T47D (cell line): Measurements from ENCODE around the gene MAPK8.
"Not testable (repeated sequence)": the region's sequence is repeated elsewhere in the genome, so short reads cannot be mapped to it uniquely, and the experiment has no call there.

Experiments
- DNase-seq, 2 experiments: peaks; one replicate each; pipeline versions ENCODE4 v3.0.0 to v3.0.0-alpha.2; 2011 to 2012; ENCODE audit warnings: low read depth in 1 of 2, low spot score in 1 of 2
- JUND ChIP-seq: IDR thresholded peaks from 2 replicates; pipeline ENCODE4 v1.6.1; 2012; ENCODE audit warnings: low read depth
- in situ Hi-C: cut with HindIII; loops from 2 replicates; pipeline ENCODE4 v1.10.0; 2016; ENCODE audit warnings: low sequenced_read_pairs, low pct_unique_long_range_greater_than_20kb

Gene MAPK8

DNA sequence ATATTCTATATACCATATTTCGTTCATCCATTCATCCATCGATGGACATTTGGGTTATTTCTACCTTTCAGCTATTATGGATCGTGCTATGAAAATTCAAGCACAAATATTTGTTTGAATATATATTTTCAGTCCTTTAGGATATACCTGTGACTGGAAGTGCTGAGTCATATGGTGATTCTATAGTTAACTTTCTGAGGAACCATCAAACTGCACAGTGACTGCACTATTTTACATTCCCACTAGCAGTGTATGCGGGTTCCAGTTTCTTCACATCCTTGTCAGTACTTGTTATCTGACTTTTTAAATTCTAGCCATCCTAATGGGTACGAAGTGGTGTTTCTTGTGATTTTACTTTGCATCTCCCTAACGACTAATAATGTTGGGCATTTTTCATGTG is 104.0 kb downstream of the MAPK8 start:
- DNase-seq, result no peak
- TF ChIP-seq JUND, result no peak
- in situ Hi-C loops, result no loop called here

DNA sequence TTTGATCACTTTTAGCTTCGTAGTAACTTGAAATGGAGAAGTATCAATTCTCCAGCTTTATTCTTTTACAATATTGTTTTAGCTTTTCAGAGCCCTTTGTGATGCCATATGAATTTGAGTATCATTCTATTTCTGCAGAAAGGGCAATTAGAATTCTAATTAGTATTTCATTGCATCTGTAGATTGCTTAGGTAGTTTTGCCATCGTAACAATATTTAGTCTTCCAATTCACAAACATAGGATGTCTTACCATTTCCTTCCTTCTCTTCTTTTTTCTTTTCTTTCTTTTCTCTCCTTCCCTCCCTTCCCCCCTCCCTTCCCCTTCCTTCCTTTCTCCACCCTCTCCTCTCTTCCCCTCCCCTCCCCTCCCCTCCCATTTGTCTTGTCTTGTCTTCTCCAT is 105.0 kb downstream of the MAPK8 start:
- in situ Hi-C loops, result no loop called here
- DNase-seq, result no peak
- no peak for TF ChIP-seq JUND

DNA sequence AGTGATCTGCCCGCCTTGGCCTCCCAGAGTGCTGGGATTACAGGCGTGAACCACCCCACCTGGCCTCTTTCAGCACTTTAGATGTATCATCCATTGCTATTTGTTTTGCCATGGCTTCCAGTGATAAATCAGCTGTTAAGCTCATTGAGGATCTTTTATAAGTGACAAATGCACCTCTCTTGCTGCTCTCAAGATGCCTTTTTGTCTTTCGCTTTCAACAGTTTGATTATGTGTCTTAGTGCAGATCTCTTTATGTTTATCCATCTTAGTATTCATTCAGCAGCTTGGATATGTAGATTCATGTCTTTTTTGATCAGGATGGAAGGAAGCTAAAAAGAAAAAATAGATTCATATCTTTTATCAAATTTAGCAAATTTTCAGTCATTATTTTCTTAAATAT is 105.6 kb downstream of the MAPK8 start:
- in situ Hi-C loops, result no loop called here
- DNase-seq, result no peak
- no peak for TF ChIP-seq JUND

DNA sequence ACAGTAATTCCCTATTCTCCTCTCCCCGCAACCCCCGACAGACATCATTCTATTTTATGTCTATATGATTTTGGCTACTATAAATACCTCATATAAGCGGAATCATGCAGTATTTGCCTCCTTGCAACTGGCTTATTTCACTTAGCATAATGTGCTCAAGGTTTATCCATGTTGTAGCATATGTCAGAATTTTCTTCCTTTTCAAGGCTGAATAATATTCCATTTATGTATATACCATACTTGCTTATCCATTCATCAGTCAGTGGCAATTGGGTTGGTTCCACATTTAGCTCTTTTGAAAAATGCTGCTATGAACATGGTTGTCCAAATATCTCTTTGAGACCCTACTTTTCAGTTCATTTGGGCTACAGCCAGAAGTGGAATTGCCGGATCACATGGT is 106.5 kb downstream of the MAPK8 start:
- DNase-seq, result no peak
- no peak for TF ChIP-seq JUND
- in situ Hi-C loops, result no loop called here

DNA sequence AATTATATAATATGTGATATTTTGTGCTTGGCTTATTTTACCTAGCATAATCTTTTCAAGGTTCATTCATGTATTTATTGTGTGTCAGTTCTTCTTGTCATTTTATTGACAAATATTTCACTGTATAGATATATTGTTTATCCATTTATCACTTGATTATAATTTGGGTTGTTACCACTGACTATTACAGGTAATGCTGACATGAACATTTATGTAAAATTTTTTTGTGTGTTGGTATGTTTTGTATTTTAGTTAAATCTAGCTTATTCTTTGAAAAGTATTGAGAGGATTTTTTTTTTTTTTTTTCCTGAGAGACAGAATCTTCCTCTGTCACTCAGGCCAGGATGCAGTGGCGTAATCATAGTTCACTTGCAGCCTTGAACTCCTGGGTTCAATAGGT is 107.7 kb downstream of the MAPK8 start:
- TF ChIP-seq JUND, result no peak
- in situ Hi-C loops, result no loop called here
- no peak for DNase-seq

DNA sequence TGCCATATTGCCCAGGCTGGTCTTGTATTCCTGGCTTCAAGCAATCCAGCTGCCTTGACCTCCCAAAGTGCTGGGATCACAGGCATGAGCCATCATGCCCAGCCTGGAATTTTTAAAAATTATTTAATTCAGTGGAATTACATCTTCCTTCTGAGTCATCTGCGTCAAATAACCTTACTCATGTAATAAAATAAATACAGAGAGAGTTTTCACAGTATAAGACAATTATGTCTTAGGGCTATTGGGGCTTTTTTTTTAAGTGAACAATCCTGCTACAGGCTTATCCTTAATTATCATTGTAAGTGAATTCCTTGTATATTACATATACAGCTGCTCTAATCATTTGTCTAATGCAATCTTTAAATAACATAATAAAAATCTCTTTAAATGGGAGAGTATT is 108.3 kb downstream of the MAPK8 start:
- TF ChIP-seq JUND, result no peak
- in situ Hi-C loops, result no loop called here
- DNase-seq, result no peak

DNA sequence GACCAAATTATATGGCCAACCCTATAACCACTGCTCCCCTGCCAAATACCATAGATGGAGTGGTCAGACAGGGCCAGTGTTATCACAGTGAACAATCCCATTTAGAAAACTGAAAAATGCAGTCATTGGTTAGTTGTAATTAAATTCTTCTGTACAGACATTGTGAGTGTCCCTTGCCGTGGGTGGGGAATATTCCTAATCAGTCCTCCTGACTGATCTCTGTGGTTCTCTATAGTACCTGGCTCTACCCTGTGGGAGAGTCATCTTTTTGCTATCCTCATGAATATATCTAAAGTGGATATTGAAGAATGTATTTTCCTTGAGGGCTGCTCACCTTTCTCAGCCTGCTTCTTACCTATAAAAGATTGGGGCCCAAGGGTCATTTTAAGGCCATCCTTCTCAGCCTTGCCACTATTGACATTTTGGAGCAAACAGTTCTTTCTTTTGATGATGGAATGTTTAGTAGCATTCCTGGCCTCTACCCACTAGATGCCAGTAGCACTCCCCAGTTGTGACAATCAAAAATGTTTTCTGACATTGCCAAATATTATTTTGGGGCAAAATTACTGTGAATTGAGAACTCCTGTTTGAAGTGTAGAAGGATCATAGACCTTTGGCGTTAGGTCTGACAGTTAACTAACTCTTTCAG is 110.2 kb downstream of the MAPK8 start:
- DNase-seq, result no peak
- in situ Hi-C loops, result no loop called here
- TF ChIP-seq JUND, result no peak

DNA sequence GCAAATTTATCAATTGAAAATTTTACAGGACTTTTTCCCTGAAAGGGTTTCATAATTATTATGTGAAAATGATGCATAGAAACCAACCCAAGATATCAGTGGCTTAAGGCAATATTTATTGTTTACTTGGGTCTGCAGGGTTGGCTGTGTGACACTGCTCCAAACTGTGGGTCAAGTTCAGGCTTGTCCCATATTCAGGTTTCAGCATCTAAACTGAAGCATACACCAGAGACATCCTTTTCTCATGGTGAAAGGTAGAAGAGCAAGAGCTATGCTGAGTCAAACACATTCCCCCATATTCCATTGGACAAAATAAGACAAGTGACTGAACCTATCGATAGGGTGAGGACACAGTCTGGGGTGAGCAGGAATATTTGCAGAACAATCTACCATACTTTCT is 110.9 kb downstream of the MAPK8 start:
- DNase-seq, result no peak
- in situ Hi-C loops, result no loop called here
- no peak for TF ChIP-seq JUND

DNA sequence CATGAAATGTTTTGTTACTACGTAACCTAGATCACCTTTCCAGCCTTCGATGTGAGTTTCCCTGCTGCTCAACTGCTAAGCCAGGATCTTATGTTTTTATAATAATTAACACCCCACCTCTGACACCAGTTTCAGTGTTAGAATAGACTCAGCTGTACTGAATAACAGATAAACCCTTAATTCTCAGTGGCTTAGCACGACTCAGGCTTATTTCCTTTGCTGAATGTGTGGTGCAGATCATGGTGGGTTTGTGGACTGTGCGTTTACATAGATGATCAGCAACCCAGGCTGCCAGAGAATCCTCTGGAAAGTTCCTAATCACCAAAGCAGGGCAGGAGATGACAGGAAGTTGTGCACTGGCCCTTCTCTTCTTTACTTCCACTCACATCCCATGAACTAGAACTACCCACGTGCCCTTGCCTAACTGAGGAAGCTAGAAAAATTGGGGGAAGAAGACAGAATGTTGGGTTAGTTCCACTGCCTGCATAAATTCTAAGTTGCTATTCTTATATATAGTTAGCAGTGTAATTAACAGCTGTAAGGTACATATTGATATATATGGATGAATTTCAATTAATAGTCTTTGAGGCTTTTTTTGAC is 111.8 kb downstream of the MAPK8 start:
- in situ Hi-C loops, result no loop called here
- TF ChIP-seq JUND, result no peak
- DNase-seq, result no peak

DNA sequence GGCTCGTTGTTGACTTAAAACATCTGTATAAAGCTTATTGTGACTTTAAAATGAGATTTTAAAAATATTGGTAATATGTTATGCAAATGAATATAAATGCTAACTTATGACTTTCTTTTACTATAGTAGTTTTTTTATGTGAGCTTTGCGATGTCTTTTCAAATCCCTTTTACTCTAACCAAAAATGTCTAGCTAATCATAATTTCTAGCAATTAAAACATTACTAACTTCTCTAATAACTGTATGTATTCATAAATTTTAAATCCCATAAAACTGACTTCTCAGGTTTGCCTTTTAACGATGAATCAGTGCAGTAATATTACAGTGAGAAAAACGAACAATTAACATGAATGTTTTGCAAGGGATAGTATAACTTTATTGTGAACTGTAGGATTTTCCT is 113.2 kb downstream of the MAPK8 start:
- in situ Hi-C loops, result no loop called here
- no peak for TF ChIP-seq JUND
- DNase-seq, result no peak

DNA sequence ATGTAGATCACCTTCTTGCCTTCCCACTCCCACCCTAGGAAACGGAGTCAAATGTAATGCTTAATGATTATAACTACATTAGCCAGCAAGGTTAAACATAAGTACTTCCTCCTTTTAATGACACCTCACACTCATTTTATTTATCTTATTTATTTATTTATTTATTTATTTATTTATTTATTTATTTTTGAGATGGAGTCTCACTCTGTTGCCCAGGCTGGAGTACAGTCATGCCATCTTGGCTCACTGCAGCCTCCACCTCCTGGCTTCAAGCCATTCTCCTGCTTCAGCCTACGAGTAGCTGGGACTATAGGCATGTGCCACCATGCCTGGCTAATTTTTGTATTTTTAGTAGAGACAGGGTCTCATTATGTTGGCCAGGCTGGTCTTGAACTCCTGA is 115.4 kb downstream of the MAPK8 start:
- DNase-seq, in situ Hi-C loops: not testable (repeated sequence)

DNA sequence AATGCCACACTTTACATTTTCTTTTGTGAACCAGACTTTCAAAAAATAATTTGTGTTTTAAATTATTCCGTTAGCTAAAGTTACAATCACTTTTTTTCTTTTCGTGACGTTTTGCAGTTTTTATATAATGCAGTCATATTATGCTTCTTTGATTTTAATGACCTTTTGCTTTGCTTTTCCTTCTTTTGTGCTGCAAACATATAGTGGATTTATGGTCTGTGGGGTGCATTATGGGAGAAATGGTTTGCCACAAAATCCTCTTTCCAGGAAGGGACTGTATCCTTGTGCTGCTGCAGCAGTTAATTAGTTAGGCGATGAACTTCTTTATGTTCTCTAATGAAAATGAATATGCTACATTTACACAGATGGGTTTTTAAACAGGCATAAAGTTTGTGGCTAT is 117.4 kb downstream of the MAPK8 start:
- TF ChIP-seq JUND, result no peak
- in situ Hi-C loops, result no loop called here
- no peak for DNase-seq

DNA sequence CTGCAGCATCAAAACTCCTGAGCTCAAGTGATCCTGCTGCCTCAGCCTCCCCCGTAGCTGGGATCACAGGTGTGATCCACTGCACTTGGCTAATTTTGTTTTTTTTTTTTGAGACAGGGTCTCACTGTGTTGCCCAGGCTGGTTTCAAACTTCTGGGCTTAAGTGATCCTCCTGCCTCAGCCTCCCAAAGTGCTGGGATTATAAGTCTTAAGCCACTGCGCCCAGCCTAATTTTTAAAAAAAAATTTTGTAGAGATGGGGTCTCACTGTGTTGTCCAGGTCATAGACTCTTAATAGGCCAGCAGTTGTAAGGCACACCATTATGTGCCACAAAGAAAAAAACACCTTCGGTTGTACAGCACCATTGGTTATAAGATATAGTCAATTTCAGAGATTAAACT is 122.4 kb downstream of the MAPK8 start:
- no peak for TF ChIP-seq JUND
- in situ Hi-C loops, result no loop called here
- DNase-seq, result no peak

DNA sequence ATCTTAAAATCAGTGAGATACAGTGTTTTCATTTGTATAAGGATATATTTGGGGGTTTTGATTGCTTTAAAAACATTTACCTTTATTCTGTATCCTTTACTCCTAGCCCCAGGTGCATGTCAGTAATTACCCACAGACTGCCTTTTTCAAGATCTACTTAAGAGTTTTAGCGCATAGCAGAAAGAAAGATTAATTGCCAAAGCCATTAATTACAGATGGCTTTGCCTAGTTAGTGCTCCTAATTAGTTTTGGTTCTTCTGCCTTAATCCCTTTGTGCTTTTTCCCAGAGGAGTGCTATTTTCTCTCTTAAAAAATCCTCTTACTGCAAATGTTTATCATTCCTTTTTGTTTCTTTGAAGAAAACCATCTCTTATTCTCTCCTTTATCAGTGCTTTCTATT is 122.8 kb downstream of the MAPK8 start:
- no peak for DNase-seq
- in situ Hi-C loops, result no loop called here
- no peak for TF ChIP-seq JUND
